Umbilical cord (tissue), 2 donors: ENCODE results near the gene RBM20. TPM values are rescaled to one million over a fixed set of nuclear protein-coding genes. Genes with fewer than 3 reads are reported as not detected.

ENCODE experiments used
- DNase-seq: peaks from one replicate; pipeline ENCODE4 v3.0.0-alpha.2; 2015; ENCODE audit warnings: low spot score
- total RNA-seq: library from RNA; depleted of rRNA; stranded (reverse); fragments of >200 nt; gene quantifications from one replicate; pipeline ENCODE4 v1.2.3, GENCODE V29; 2014; ENCODE audit warnings: low replicate concordance; ENCODE audit not compliant: insufficient read depth

Gene RBM20
- total RNA-seq, 1 donor from 2014 or later = 2.2 TPM

GRCh38 chr10:110833234-110833940, 189.3 kb downstream of the RBM20 start:
- no peak for DNase-seq

GRCh38 chr10:110833941-110834628, 189.9 kb downstream of the RBM20 start:
- DNase-seq = peak; percentile 26

- peak; percentile 94 for DNase-seq
Observed at GRCh38 chr10:110834629-110835301, 190.6 kb downstream of the RBM20 start.

GRCh38 chr10:110835841-110836240, 191.7 kb downstream of the RBM20 start:
- no peak for DNase-seq

GRCh38 chr10:110836706-110837105, 192.6 kb downstream of the RBM20 start:
- peak; percentile 75 for DNase-seq

DNA sequence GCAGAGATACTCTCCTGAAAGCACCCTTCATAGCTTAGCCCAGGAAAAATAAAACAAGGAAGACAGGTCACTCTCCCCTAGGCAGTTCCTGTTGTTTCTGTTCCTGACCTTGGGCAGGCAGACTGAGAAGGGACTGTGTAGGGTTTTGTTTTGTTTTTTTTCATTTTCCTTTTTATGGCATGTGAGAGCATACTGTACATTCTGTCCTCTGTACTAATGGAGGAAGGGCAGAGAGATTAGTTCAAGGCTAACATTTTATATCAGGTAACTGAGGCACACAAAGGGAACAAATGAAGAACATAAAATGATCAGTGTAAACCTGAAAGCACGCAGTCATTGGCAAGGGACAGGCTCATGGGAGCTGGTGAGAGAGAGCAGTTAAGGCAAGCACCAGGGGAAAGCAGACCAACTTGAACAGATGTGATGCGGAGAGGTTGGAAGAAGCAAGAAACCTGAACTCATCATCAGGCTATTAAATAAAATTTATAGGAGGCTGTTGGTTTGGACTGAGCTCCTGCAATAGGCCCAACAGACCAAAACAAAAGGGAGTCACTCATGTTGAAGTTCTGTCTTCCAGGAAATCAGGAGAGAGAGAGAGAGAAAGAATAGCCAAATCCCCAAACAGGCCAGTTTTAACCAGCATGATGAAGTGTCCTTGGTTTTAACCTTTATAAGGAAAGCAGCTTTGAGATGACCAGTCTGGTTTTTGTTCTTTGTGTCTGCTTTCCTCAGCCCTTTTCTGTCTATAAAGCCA, 193.5 kb downstream of the RBM20 start:
- DNase-seq = peak; percentile 79

- no peak for DNase-seq
Observed at GRCh38 chr10:110840225-110840922, 196.2 kb downstream of the RBM20 start.

- DNase-seq = no peak
Observed at GRCh38 chr10:110840923-110841428, 196.8 kb downstream of the RBM20 start.

GRCh38 chr10:110841767-110842267, 197.7 kb downstream of the RBM20 start:
- DNase-seq = no peak

DNA sequence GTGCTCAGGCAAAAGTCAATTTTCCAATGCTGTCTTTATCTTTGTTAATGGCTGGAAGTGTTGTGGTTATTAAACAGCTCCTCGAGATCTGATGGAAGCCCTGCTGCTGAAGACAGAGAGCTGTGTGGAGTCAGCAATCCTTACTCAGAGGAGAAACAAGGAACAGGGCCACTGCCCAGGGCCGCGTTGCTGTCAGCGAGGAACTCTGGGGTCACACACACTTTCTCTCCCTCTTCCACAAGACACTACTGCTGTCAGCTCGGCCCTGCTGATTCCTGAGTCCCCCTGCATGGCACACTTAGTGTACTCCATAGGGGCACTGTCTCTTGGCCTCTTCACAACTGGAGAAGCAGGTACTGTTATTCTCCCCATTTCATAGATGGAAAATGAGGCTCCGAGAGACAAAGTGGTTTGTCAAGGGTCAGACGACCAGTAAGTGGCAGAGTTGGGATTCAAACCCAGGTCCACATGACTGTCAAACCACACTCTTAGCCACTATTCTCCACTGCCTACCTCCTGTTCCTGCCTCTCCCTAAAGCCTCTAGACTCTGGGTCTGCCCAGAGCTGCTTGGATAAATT, 198.3 kb downstream of the RBM20 start:
- no peak for DNase-seq

GRCh38 chr10:110843031-110843430, 198.9 kb downstream of the RBM20 start:
- no peak for DNase-seq

GRCh38 chr10:110843796-110844616, 199.9 kb downstream of the RBM20 start:
- DNase-seq = no peak

GRCh38 chr10:110844617-110844881, 200.4 kb downstream of the RBM20 start:
- DNase-seq = no peak

DNA sequence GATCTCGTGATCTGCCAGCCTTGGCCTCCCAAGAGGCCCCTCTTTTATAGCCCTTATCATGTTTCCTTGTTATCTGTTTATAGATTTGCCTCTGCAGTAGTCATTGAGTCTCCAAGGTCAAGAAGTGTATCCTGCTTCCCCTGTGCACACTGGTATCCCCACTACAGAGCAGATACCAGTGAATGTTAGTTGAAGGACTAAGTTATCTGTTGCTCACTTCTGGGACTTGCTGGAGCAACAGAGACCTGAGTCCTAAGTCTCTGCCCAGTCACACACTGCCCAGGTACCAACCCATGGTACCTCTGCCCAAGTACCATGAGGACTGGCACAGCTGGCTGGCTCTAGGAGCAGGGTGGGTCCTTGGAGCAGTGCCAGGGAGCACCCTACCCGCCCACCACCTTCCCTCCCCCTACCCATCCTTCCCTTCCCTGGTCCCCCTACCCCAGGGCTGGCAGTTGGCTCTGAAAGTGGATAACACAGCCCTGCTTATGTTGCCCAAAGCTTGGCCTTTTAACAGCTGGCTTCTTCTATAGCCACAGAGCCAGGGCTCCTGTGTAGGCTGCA, 201.1 kb downstream of the RBM20 start:
- DNase-seq = no peak

GRCh38 chr10:110845756-110846620, 201.9 kb downstream of the RBM20 start:
- no peak for DNase-seq

DNA sequence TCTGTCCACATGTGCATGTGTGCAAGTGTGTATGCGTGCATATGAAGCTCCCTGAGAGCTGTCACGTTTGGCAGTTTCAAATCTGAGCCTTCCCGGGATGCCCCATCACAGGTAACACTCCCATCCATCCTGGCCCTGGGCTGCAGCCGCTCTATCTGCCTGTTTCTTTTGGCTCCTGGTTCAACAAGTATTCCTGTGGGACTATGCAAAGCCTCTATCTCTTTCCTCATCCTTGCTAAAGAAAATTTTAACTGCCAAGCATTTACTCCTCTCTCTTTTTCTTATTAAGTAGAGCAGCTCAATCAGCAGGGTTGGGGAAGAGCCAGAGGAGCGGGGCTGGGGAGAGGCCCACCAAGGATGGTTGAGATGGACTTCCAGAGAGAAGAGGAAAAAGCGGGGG, 203.2 kb downstream of the RBM20 start:
- DNase-seq = no peak

- no peak for DNase-seq
Observed at GRCh38 chr10:110848106-110848505, 204.0 kb downstream of the RBM20 start.

DNA sequence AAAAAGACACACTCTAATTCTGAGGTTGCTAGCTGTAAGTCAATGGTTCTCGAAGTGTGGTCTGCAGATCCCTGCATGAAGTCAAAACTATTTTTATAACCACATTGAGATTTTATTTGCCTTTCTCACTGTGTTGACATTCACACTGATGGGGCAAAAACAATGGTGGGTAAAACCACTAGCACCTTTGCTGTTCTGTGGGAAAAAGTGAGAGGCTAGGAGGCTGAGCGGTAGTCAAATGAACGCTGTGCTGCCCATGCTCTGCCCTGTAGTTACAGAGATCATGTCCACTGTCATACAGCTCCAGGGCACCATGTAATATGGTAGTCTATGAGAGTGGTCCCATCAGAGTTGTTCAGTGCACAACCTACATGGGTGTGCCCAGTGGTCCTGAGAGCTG, 206.0 kb downstream of the RBM20 start:
- no peak for DNase-seq
